Measurements from ENCODE around the gene PMS1.
"Not testable (repeated sequence)": the region's sequence is repeated elsewhere in the genome, so short reads cannot be mapped to it uniquely, and the experiment has no call there.

PMS1 gene

DNA sequence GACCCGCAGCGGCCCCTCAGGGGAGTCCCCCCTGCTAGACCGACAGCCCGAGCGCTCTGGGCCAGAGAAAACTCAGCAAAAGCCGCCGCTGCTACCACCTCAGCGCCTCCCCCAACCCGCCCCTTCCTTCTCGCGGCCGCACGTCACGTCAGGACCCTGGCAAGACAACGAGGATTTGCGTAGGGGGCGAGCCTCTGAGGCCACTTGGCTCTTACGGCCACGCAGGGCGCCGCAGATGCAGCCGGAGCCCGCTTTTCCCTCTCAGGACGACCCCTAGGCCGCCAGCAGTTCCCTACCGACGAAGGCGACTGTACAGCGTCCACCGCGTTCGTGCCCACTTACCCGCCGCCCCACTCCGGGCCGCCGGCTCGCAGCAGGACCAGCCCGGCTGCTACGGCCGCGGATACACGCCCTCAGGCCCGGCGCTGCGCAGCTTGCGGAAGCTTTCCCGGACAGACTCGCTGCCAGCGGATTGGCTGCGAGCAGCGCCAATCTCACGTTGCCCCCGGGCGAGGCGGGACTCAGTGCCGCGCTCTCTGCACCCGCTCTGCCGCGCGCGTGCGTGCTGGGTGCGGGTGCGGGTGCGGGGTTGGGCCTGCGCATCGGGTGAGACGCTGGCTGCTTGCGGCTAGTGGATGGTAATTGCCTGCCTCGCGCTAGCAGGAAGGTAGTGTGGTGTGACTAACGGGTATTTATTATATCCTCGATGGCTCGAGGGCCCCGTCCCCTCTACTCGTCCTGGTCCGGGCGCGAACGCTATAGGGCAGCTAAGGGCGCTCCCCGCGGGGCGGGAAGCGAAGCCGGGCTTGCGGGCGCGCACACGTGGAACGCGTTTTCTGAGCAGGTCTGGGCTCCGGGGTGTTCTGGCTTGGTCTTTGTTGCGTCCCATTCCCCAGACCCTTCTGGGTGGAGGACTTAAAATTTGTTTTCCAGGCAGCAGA is at the start of gene PMS1, which contains the start of gene ORMDL1:
PMS1 (plus strand) TSS at position 524 of the 941 bp plus-strand sequence. CDS start 7,360 bp downstream, outside the sequence.
ORMDL1 (minus strand) TSS at position 413 of the 941 bp plus-strand sequence. CDS start 1,744 bp downstream, outside the sequence.
- DNase-seq: peak; percentile 97 to 98 (median 98)

DNA sequence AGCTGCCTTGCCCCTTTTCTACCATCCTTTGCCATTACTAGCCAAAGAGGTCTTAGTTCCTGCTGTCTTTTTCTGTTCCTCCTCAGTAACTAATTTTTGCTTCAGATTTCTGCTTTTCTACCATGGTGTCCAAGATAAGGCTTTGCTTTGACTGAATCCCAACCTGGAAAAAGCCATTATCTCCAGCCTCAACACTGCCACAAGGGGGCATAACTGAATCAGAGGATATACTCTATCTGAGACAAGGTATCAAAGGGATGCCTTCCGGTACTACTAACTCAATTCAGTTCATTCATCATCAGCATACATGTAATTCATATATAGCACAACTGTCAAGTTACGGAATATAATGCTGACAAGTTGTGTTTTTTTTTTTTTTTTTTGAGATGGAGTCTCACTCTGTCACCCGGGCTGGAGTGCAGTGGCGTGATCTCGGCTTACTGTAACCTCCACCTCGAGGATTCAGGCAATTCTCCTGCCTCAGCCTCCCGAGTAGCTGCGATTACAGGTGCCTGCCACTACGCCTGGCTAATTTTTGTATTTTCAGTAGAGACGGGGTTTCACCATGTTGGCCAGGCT is 33.1 kb upstream of the PMS1 start:
- peak; percentile 56 to 66 (median 59) for DNase-seq

DNA sequence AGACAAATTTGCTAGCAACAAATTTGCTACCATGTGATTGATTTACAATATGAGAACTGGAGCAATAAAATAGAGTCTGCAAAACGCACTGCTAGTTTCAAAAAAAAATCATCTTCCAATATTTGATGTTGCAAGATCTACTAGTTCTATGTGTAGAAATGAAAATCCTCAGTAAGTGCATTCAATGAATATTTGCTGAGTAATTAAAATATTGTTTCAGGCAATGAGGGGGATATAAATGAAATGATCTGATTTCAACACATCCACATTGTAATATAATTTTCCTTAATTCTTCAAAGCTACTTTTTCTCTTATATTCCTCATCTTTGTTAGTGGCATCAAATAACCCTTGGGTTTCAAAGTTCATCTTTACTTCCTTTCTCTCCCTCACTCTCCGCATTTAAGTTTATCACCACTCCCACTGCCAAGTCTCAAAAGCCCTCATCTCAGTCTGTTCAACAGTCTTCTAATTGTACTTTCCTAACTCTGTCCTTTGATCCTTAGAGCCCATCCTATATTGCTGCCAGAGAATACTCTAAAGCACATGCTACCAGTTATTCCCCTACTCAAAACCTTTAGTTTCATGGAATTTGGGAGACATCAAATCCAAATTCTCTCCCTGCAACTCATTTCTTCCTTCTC is 27.8 kb upstream of the PMS1 start:
- DNase-seq: no peak

GRCh38 chr2:189760154-189760553 is 24.1 kb upstream of the PMS1 start:
- DNase-seq: not testable (repeated sequence)

- no peak for DNase-seq
These were observed 22.1 kb upstream of the PMS1 start for GRCh38 chr2:189762229-189762550.

DNA sequence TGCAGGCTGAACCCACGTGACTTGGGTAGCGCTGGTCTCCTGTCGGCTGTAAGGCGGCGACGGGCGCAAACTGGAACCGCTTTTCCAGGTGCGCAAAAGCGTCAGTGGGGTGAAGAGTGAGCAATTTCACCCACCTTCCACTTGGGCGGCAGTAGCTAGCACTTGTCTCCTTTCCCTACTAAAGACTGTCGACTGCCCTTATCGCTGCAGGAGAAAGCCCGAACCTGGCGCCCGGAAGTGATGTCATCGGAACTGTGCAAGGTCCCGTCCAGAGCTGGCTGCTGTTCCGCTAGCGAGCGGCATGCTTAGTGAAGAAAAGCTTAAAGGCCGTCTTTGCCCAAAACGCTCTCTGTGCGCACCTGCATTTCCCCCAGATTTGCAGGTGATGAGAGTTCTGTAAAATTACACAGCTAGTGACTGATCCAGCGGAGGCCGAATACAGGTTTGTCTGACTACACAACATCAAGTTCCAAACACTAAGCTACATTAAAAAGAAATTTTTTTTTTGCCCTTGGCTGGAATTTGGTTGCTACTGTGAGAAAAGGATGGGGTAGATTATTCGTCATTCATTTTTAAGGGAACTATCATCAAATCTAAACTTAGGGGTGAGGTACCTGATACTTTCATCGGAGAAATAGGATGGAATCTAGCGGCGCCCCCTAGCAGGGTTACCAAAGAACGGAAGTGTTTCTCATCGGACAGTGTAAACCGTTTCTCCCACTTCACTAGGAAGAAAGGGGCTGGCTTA is 21.5 kb upstream of the PMS1 start, which contains the start of gene OSGEPL1:
OSGEPL1 (minus strand) TSS at position 242 of the 748 bp plus-strand sequence. CDS start 1,152 bp downstream, outside the sequence.
- DNase-seq: peak; percentile 84 to 92 (median 91)

DNA sequence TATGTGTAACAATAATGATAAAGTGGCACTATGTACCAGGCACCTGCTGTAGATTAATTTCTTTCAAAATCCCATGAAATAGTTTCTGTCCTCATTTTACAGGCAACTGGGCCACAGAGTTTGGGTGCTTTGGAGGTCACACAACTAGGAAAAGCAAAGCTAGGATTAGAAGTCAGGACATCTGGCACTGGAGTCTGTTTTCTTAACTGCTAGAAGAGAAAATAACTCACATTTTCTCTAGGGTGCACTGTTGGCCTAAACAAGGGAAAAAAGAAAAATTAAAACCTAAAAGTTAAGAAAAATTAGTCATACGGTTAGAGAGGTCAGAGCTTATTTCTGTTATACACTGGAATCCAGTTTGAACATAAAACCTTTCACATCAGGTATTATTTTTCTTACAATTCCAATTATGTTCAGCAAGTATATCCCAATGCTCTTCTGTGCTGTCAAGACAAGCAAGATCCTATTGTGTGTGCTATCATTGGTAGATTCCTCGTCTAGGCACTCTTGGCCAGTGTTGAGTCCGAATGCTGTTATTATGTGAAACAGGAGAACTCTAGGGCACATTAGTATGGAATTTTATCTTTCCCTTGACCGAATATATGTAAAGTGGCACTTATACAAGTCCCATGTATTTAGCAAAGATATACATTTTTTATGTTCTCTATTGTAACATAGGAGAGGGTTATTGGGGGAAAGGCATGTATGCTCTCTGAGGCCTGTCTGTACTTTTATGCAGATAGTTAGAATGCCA is 20.2 kb upstream of the PMS1 start:
- DNase-seq: no peak

- DNase-seq: no peak
These were observed 13.5 kb upstream of the PMS1 start for GRCh38 chr2:189770590-189771322.

- no peak for DNase-seq
These were observed 12.0 kb upstream of the PMS1 start for GRCh38 chr2:189772212-189772611.

DNA sequence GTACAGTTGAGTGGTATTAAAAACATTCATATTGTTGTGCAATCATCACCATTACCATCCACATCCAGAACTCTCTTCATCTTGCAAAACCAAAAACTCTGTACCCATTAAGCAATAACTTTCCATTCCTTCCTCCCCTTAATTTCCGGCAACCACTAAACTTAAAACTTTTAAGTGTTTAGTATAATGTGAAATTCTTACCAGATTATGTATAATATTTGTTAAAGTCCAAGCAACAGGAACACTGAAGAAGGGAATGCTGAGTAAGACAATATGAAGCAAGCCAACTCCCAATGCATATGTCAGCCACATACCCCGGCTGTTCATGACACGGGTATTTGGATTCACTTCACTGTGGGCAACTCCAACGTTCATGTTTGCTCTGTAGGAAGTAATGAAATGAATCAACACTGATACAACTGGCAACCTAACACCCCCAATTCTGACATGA is 2.0 kb upstream of the PMS1 start:
- peak; percentile 47 to 69 (median 61) for DNase-seq

DNA sequence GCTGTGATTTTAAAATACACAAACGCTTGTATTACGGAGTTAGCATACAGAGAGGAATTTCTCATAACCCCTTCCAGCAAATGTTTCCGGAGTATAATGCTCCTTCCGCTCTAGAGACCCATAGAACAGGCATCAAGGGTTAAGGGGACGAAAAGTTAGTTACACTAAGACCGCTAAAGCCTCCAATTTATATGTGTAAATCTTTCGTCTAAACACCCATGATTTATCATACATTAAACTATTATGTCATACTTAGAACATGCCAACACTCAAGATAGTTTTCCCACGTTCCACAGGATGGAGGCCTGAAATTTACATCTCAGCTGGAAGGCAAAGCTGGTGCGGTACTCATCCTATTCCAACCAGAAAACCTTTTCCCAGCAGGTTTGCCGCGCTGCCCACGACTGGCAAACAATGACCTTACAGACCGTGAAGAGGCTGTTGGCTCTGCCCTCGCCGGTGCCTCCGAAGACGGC is 761 bp upstream of the PMS1 start:
- peak in 1 of 3 donors; percentile 33 for DNase-seq

DNA sequence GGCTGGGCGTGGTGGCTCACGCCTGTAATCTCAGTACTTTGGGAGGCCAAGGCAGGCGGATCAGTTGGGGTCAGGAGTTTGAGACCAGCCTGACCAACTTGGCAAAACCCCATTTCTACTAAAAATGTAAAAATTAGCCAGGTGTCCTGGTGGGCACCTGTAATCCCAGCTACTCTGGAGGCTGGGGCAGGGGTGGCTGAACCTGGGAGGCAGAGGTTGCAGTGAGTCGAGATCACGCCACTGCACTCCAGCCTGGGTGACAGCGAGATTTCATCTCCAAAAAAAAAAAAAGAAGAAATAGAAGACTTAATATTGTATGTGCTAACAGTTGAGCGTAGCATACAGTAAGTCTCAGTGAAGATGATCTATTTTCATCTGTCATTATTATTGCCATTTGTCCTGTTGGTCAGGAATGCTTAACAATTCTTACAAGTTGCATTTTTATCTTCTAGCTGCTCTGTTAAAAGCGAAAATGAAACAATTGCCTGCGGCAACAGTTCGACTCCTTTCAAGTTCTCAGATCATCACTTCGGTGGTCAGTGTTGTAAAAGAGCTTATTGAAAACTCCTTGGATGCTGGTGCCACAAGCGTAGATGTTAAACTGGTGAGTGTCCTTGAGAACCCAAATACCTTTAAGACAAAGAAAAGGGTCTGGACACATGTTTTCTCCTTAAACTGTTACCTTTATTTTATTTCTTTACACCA is 7.2 kb downstream of the PMS1 start:
- DNase-seq: no peak

DNA sequence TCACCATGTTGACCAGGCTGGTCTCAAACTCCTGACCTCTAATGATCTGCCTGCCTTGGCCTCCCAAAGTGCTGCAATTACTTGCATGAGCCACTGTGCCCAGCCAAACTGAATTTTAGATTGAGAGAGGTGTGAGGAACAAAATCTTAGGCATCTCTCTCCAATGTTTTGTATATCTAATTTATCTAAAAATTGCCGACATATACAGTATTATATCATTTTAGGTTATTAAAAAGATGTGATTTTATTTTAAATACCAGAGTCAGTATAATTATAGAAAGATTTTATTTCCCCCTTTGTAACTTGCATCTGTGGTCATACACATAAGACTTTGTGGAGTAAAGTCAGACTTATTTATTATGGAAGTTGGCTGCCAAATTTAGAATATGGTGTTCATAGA is 10.1 kb downstream of the PMS1 start:
- DNase-seq: no peak

- DNase-seq: no peak
These were observed 13.7 kb downstream of the PMS1 start for GRCh38 chr2:189797902-189798301.

DNA sequence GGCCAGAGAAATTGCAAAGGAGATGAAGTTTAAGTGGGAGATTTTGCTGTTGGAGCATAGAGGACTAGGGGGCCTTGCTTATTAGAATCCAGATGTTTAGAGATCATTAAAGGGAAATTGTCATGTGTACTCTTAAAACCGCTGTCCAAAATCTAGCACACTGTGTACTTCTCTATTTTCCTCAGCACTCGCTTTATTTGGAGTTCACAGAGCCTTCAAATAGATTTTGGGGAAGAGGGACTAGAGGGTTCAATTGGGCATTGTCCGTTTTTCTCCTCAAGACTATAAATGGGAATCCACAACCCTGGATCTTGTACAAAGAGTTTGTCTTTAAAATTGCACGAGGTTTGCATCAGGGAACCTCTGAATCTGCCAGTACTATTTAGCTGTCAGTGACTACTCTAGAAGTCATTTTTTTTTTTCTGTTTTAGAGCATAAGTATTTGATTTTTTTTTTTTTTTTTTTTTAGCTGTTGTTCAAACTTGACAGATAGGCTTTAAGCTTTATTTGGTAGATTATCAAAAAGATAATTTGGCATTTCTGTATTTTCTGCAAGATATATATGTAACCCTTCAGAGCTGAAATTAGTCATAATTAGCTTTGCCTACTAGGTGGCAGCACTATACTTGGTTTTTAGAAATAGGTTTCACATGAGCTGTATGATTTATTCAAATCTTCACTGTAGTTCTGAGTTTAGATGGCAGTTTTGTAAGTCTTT is 14.2 kb downstream of the PMS1 start:
- DNase-seq: peak; percentile 47 to 61 (median 60)

GRCh38 chr2:189799030-189799331 is 14.7 kb downstream of the PMS1 start:
- no peak for DNase-seq

DNA sequence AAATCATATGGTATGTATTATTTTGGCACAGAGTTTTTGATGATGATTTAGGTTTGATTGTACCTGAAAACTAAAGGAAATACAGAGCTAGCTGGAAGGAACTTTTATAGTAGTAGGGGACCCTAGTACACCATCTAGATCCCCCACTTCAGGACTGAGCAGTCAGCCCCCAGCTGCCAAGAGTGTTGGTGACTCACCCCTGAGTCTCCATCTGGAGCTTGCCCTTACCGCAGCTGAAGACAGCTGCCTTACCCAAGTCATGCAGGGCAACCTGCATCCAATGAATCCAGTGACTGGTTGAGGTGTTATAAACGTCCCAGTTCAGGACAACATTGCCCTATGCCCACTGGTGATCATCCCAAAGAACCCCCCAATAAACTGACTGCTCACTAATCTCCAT is 15.3 kb downstream of the PMS1 start:
- DNase-seq: no peak

GRCh38 chr2:189802396-189802912 is 18.2 kb downstream of the PMS1 start:
- DNase-seq: no peak

GRCh38 chr2:189803431-189803830 is 19.2 kb downstream of the PMS1 start:
- DNase-seq: no peak

All from suppressor macrophage treated with lipopolysaccharide for 1 hour (primary cell).